Hematopoietic multipotent progenitor cell (in vitro differentiated cells): ENCODE measurements around the gene MEAK7. TPM values are rescaled to one million over a fixed set of nuclear protein-coding genes. Genes with fewer than 3 reads are reported as not detected.
"Not testable (repeated sequence)": the region's sequence is repeated elsewhere in the genome, so short reads cannot be mapped to it uniquely, and the experiment has no call there.

Source experiments
- DNase-seq, 3 donors: peaks; one replicate each; pipeline ENCODE4 v3.0.0-alpha.2; 2011 to 2015; ENCODE audit warnings: low read depth in 2 of 3, low spot score in 2 of 3
- total RNA-seq: library from RNA; depleted of rRNA; stranded (reverse); fragments of >200 nt; gene quantifications from one replicate; pipeline ENCODE4 v1.2.3, GENCODE V29; 2012

The MEAK7 gene
- total RNA-seq, 1 donor, result 7.8 TPM

- DNase-seq, result no peak
Observed at GRCh38 chr16:84535408-84535807, 30.9 kb upstream of the MEAK7 start.

DNA sequence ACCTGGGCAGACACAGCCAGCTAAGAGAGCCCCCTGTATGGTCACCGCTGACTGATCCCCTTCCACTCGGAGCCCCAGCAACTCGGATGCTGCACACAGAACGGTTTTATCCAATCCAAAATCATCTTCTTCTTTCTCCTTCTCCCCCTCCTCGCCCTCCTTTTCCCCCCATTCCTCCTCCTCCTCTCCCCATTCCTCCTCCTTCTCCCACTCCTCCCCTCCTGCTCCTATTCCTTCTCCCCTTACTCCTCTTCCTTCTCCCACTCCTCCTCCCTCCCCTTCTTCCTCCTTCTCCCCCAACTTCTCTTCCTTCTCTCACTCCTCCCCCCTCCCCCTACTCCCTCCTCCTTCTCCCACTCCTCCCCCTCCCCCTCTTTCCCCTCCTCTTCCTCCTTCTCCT, 30.4 kb upstream of the MEAK7 start:
- DNase-seq, result no peak

DNA sequence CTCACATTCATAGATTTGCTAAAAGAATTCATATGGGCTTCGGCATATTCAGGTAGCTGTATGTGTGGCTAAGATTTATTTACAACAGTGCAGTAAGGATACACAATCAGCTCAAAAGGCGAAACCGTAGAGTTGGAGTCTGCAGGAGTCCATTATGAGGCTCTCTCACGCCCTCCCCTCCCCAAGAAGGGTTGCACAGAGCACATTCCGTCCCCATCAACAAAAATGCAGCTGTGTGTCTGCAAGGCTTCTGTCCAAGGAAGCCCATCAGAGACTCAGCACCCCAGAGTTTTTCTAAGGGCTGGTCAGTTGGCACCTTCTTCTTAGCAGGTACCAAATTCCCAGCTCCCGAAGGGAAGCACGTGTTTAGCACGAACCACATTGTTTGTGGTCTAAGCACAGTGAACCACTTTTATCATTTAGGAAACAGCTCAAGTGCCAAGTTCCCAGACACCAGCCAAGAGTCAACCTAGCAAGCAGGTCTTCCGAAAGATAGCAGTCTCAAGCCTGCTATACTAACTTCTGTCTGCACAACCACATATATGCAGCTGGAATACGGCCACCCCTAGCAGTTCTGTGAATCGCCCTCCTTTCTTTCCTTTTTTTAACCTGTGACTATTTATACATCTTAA, 28.5 kb upstream of the MEAK7 start:
- DNase-seq, result no peak

DNA sequence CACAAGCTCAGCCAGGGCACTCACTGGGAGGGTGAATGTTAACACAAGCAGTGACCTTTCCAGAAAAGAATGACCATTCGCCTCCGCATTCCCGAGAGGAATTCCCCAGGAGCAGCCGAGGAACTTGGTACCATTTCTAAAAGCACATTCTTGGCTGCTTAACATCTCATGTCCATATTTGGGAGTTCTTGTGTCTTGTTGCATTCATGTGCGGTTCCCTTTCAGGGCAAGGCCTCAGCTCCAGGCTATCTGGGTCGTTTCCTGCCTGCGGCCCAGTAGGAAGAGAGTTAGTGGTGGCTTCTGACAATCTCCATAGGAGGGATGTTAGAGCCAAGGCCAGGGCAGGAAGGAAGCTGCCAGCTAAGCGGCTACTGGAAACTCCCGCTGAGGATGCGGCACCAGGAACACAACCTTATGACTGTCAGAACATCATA, 27.8 kb upstream of the MEAK7 start:
- DNase-seq, result peak in 2 of 3 donors; percentile 33 to 36

GRCh38 chr16:84531671-84532111, 27.2 kb upstream of the MEAK7 start:
- peak in 1 of 3 donors; percentile 41 for DNase-seq

GRCh38 chr16:84530590-84530989, 26.1 kb upstream of the MEAK7 start:
- no peak for DNase-seq

DNA sequence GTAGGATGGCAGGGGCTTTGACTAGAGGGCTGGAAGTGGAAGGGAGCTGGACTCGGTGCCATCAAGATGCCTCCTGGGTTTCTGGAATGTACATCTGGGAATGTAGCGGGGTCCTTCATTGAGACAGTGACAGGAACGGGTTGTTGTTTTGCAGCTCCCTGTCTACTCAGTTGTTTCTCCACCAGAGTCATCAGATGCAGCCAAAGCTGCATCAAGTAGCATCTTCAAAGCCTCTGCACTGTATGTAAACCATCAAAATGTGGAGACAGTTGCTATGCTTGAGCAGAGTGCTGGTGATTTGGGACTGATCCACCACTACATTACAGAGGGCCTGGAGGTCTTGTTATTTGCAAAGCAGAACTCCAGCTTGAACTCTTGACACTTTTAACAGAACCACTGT, 25.1 kb upstream of the MEAK7 start:
- DNase-seq, result no peak

DNA sequence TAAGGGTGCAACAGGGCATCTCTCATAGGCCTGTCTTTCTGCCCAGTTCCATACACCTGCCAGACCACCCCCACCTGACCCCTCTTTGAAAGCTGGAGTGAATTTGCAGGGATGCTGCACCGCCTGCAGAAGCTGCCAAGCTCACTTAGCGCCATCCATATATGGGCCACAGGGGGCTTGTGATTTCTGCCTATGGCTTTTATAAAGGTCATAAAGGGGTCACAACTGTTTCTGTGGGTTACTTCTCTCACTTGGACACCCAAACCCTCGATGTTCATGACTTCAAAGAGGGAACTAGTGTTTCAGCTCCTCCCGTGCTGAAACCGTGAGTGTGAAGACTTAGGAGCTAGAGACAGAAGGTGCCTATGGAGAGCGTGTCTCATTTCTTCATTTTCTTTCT, 23.9 kb upstream of the MEAK7 start:
- peak in 1 of 3 donors; percentile 33 for DNase-seq

GRCh38 chr16:84527532-84528269, 23.2 kb upstream of the MEAK7 start:
- DNase-seq, result no peak

GRCh38 chr16:84526794-84527531, 22.5 kb upstream of the MEAK7 start:
- DNase-seq, result no peak

- DNase-seq, result not testable (repeated sequence)
Observed at GRCh38 chr16:84524941-84525581, 20.6 kb upstream of the MEAK7 start.

GRCh38 chr16:84524346-84524920, 20.0 kb upstream of the MEAK7 start:
- no peak for DNase-seq

DNA sequence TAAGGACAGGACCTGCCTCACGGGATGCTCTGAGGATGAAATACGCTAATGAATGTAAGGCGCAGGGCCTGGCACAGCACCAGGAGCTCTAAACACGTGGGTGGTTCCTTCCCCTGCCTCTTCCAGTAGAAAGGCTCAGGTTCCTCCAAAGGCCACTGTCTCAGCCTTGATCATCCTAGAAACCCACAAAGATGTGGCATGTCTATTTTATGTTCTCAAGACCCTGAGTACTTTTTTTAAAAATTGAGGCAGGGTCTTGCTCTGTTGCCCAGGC, 17.0 kb upstream of the MEAK7 start:
- no peak for DNase-seq

DNA sequence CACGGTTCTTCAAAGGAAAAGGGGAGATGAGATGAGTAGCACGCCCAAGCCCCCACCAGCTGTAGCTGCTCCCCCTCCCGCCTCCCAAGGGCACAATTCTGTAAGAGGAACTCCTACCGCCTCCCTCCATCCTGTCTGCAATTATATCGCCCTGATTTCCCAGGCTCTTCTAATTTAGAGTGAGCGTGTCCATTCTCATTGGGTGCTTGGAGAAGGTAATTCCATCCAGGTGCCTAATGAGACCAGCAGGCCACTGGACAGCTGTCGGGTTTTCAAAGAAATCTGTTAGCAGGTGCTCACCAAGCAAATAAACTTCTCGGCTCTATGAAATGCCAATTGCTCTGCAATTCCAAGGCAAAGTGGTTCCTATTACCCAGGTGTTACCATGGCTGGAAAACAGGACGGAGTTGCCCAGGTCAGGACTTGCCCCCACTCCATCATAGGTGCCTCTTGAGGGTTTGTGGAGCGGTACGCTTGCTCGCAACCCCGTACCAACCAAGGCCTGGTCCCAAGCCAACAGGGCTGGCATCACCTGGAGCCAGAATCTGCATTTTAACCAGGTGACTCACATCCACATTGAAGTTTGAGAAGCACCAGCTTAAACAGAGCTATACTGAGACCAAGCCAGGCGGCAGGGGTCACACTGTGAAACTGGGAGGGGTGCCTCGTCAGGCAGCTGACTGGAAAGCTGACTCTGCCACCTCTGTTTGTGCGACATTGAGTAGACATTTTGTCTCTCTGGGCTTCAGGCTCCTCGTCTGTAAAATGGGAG, 16.5 kb upstream of the MEAK7 start:
- no peak for DNase-seq

- DNase-seq, result no peak
Observed at GRCh38 chr16:84519855-84520254, 15.4 kb upstream of the MEAK7 start.

- no peak for DNase-seq
Observed at GRCh38 chr16:84518804-84519341, 14.4 kb upstream of the MEAK7 start.

GRCh38 chr16:84518220-84518619, 13.8 kb upstream of the MEAK7 start:
- not testable (repeated sequence) for DNase-seq

DNA sequence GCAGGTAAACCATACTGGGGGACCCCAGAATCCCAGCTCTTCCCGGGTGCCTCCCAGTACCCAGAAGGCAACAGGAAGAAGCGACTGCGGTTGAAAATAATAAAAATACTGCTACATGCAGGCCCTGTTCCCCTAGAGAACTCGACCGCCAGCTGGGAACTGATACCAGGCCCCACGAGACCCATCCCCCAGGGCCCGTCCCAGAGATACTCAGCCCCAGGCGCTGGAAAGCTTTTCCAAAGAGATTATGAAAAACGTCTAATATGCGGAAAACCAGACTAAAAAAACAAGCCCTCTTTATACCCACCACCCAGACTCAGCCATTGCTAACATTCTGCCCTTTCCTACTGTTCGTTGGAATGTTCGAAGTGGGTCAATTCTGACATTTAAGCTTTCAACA, 12.9 kb upstream of the MEAK7 start:
- no peak for DNase-seq

DNA sequence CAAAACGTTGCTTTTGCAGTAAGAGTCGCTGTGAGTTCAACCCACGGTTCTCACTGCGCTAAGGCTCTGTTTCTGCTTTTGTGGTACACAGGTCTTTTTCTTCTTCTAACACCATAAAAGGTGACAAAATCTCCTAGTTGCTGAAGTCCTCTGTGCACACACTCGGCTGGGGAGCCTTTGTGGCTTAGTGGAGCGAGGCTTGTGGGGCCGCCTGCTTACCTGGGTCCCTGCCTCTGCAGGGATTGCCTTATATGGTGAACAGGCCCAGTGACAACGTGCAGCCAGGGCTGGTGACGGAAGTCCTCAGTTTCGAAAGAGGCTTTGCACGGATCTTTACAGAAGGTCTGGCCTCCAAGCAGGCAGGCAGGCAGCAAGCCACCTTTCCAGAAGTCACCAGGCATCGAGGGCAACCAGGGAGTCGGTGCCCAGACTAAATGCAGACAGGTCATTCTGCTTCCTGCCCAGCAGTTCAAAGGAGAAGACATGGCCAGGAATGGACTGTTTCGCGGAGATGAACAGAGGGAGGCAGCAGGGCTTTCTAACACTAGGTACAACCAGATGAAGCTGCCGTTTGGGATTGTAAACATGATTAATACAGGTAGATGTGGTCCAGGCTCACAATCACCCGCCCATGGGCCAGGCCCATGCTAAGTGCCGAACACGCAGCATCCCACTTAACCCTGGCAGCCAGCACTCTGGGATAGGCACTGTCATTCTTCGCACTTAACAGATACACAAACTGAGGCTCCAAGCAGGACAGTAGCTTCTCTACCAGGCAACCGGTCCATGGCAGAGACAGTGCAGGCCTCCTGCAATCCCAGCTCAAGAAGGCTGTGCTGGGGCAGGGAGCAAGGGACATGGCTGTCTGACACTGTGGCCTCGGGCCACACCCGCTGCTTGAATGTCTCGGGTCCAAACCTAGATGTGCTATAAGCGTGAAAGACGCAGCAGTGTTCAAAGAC, 10.7 kb upstream of the MEAK7 start:
- DNase-seq, result peak in 2 of 3 donors; percentile 38 to 60
